Measurements from ENCODE around the gene PRSS50.

- TF ChIP-seq CTCF (conservative IDR thresholded peaks at IDR 0.05 in 1 of 2, IDR thresholded peaks at IDR 0.05 in 1 of 2; ENCODE audit: extremely low read depth in 1 of 2, insufficient read depth in 1 of 2, low read depth in 1 of 2, low read length in 2 of 2), result peak in 1 of 2 donors; percentile 25
- no peak for TF ChIP-seq EZH2 (IDR thresholded peaks at IDR 0.05; ENCODE audit: borderline replicate concordance, low read length)
These were observed at the start of gene PRSS50 for GRCh38 chr3:46717447-46718231.

Measured in mammary epithelial cell (primary cell).